ENCODE measurements around the gene ATP10B.

Gene ATP10B

DNA sequence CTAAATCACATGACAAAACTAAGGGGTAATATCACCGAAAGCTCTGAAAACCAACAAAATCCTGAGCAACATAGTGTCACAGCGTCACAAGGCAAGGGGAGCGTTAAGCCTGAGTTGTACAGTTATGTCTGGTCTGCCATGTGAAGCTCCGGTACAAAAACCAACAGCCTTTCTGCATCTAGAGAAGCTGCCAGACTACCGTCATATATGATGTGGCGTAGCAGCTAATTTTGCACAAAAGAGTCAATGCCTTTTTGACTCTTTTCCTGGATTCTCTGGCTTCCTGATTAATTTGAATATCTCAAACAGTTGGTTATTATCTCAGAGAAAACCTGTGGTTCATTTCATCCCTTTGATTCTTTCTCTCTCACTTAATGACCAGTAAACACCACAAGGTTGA is 16.0 kb upstream of the ATP10B start:
- TF ChIP-seq ZFX (IDR thresholded peaks at IDR 0.05), result no peak
- TF ChIP-seq CTCF (conservative IDR thresholded peaks at IDR 0.05), result no peak
- no peak overlapping the region for H3K27ac ChIP-seq

DNA sequence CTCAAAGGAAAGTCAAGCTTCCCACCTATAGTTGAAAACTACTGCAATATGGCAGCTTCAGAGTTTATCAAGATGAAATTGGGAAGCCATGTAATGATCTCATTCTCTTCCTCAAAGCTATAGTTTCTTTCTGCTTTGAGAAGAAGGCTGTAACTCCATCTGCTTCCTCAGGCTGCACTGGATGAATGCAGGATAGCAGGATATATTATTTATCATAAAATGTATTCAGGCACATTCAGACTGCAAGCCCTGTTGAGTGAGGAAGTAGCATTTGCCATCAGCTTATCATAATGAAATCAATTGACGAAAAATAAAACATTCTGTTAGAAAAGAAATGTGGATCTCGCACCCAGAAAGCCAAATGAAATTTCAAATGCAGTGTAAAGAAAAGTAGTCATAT is 560 bp downstream of the ATP10B start:
- TF ChIP-seq CTCF (conservative IDR thresholded peaks at IDR 0.05), result no peak
- TF ChIP-seq ZFX (IDR thresholded peaks at IDR 0.05), result no peak
- H3K27ac ChIP-seq, result no peak overlapping the region

- H3K27ac ChIP-seq, result no peak overlapping the region
- no peak for TF ChIP-seq CTCF (conservative IDR thresholded peaks at IDR 0.05)
- no peak for TF ChIP-seq ZFX (IDR thresholded peaks at IDR 0.05)
These were observed 1.6 kb downstream of the ATP10B start for GRCh38 chr5:160850421-160850820.

GRCh38 chr5:160847526-160848085 is 4.4 kb downstream of the ATP10B start:
- no peak overlapping the region for H3K27ac ChIP-seq
- TF ChIP-seq CTCF (conservative IDR thresholded peaks at IDR 0.05) (no peak), ZFX (IDR thresholded peaks at IDR 0.05) (no peak)

DNA sequence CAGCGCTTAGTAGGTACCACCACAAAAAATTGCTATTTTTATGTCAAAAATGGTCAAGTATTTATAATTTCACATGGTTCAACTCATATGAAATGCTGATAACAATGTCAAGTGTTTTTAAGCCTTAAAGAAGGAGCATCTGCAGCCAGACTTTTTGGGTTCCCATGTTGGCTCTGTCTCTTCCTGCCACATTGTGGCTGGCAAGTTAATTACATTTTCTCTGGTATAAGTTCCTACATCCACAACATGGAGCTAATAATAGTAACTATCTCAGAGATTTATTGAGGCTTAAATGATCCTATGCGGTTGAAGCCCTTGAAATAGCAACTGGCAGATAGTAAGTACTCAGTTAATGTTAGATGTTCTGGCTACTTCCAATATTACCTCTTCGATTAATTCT is 5.4 kb downstream of the ATP10B start:
- TF ChIP-seq CTCF (conservative IDR thresholded peaks at IDR 0.05) (no peak), ZFX (IDR thresholded peaks at IDR 0.05) (no peak)

DNA sequence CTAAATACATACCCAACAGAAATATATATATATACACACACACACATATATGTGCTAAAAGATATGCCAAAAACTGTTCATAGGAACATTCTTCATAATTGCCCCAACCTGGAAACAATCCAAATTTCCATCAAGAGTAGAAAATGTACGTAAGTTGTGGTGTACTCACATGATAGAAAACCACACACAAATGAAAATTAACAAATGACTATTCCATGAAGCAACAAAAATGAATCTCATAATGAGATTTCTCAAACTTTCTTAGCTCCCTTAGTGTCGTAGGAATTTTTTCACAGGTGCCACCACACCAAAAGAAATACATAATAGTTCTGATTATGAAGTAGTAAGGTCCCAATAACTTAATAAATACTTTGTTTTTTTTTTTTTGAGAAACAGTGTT is 7.8 kb downstream of the ATP10B start:
- TF ChIP-seq ZFX (IDR thresholded peaks at IDR 0.05) (no peak), CTCF (conservative IDR thresholded peaks at IDR 0.05) (no peak)
- H3K27ac ChIP-seq, result no peak overlapping the region

More for the DNA sequence above, 5.4 kb downstream of the ATP10B start:
- no peak overlapping the region for H3K27ac ChIP-seq

DNA sequence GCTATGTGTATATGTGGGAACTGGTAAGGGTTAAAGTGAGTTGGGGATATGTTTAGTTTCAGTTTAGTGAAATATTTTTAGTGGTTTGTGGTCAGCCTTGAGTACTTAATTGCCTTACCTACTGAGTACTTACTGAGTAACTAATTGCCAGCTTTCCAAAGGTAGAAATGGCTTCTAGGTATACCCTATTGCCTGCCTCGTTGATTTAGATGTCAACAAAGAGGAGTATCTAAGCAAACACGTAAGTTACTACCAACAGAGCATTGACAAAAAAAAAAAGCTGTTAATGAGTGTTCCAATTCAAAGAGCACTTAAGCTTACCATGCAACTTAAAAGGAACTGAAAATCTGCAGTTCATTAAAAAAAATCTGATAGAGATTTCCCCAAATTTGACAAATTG is 8.8 kb downstream of the ATP10B start:
- no peak overlapping the region for H3K27ac ChIP-seq
- TF ChIP-seq CTCF (conservative IDR thresholded peaks at IDR 0.05), result no peak
- no peak for TF ChIP-seq ZFX (IDR thresholded peaks at IDR 0.05)
